HG03025 (cell line): Measurements from ENCODE around the gene UPK1A.

ENCODE experiments used
- ATAC-seq: cut with Tn5 transposase; IDR thresholded peaks from one replicate; pipeline ENCODE4 v1.9.1; 2021; ENCODE audit warnings: mild to moderate bottlenecking, moderate library complexity; ENCODE audit not compliant: unreplicated experiment, low FRiP score

The UPK1A gene

DNA sequence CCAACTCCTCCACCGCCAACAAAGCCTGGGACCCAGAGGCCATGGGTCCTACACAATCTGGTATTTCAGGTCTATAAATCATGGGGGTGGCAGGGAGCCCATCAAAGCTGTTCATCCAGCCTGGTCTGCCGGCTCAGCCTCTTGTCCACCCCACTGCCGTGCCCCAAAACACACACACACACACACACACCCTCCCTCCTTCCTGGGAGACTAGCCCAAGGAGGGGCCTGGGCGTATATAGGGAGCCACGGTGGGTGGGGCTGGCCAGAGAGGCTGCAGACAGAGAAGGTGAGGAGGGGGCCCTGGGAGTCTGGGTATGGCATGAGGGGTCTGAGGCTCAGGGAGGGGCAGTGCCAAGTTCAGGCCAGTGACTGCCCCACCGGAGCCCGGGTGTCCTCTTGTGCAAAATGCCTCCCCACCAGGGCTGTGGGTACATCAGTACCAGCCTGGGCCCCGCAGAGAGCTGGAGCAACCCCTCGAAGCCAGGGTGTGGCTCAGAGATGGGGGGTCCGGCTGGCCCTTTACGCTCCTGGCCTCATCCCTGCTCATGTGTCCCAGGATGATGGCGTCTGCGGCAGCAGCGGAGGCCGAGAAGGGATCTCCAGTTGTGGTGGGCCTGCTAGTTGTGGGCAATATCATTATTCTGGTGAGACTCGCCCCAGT is at the start of gene UPK1A:
Gene UPK1A (plus strand): TSS at position 267 of the 663 bp plus-strand sequence. CDS start 296 bp downstream, at position 563.
- ATAC-seq = no peak

GRCh38 chr19:35618857-35619256 is 47.5 kb upstream of the UPK1A start:
- no peak for ATAC-seq

DNA sequence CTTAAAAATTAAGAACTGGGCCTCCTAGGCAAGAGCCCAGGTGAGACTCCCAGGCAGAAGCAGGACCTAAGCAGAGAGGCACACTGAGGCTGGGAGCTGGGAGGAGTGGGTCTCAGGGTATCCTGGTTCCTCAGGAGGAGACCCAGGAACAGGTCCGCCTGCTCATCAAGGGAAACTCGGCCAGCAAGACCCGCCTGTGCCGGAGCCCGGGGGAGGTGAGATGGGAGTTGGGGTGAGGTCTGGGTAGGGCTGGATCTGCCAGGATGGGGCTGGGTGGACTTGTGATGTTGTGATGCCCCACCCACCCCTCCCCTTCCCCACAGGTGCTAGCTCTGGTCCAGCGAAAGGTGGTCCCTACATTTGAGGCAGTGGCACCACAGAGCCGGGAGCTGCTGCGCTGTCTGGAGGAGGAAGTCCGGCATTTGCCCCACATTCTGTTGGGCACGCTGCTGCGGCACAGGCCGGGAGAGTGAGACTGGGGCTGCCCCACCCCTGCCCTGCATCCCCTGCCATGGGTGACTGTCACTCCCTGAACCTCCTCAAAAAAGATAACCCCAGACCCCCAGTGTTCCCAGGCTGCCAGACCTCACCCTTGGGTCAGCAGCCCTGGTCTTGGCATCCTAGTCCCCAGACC is 46.9 kb upstream of the UPK1A start:
- no peak for ATAC-seq

- no peak for ATAC-seq
Observed at GRCh38 chr19:35620001-35620400, 46.3 kb upstream of the UPK1A start.

- no peak for ATAC-seq
Observed at GRCh38 chr19:35621708-35622107, 44.6 kb upstream of the UPK1A start.

- no peak for ATAC-seq
Observed at GRCh38 chr19:35622750-35623149, 43.6 kb upstream of the UPK1A start.

- ATAC-seq = no peak
Observed at GRCh38 chr19:35623327-35624010, 42.8 kb upstream of the UPK1A start.

DNA sequence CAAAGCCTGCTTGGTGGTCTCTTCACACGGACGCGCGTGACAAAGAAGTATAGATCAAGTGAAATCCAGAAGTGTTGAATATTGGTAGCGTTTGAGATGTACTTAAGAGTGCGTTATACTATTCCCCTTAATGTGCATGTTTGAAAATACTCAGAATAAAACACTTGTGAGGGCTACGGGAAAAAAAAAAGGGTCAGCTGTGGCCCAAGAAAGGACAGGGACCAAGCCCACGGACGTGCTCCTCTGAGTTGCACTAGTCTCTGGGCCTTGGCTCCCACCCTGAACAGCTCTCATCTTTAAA is 38.1 kb upstream of the UPK1A start:
- ATAC-seq = no peak

DNA sequence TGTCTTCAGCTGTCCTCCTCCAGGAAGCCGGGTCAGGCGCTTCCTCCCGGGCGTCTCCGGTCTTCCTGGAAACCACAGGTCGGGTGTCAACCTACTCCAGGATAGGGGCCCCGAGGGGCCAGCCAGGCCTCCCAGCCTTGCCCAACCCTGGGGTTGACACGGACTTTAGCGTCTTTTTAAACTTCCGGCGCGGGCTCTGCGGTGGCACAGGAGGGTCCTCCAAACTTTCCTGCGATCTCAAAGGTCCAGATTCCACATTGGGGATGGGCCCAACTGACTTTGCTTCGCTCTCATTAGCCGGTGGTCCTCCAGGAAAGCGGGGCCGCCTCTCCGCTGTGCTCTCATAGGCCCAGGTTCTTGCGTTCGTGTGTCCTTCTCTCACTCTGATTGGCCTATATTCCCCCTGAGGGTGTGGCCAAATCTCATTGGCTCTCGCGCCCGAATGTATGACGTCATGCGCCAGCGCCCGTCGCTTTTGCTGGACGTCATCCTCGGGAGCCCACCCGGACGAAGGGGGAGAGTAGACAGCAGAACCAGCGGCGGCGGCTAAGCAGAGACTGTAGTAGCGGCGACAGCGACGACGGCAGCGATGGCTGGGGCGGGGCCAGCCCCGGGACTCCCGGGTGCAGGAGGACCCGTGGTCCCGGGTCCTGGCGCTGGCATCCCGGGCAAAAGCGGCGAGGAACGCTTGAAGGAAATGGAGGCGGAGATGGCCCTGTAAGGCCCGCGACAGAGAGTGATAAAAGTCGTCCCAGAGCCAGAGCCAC is 37.6 kb upstream of the UPK1A start, which contains the start of gene RBM42:
Gene RBM42 (plus strand): TSS at position 472 of the 767 bp plus-strand sequence. CDS start 118 bp downstream, at position 590.
- peak; percentile 91 for ATAC-seq

DNA sequence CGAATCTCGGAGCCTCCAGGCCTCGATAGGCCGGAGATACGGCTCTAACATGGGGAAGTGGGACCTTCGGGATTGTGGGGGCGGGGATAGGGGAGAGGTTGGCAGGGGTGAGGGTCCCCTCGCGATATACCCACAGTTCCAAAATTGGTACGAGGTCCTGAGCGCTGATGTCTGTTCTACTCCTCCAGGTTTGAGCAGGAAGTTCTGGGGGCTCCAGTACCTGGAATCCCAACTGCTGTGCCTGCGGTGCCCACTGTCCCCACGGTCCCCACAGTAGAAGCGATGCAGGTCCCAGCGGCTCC is 37.0 kb upstream of the UPK1A start:
- ATAC-seq = no peak

- no peak for ATAC-seq
Observed at GRCh38 chr19:35633727-35634440, 32.4 kb upstream of the UPK1A start.

GRCh38 chr19:35636651-35637050 is 29.7 kb upstream of the UPK1A start:
- no peak for ATAC-seq

DNA sequence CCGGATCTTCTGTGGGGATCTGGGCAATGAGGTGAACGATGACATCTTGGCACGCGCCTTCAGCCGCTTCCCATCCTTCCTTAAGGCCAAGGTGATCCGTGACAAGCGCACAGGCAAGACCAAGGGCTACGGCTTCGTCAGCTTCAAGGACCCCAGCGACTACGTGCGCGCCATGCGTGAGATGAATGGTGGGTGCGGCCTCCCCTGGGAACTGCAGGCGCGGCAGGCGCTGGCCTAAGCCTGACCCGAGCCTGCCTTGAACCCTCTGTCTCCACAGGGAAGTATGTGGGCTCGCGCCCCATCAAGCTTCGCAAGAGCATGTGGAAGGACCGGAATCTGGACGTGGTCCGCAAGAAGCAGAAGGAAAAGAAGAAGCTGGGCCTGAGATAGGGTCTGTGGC is 29.2 kb upstream of the UPK1A start:
- no peak for ATAC-seq

DNA sequence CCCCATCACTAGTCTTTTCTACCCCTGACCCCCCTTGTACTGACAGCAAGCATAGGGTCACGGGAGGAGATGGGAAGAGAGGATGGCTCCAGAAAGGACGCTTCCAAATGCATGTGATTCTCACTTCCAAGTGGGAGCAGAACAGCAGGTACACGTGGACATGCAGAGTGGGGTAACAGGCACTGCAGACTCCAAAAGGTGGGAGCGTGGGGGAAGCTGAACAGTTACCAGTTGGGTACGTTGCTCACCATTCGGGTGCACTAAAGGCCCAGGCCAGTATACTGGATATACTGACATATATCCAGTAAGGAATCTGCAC is 27.0 kb upstream of the UPK1A start:
- ATAC-seq = no peak

DNA sequence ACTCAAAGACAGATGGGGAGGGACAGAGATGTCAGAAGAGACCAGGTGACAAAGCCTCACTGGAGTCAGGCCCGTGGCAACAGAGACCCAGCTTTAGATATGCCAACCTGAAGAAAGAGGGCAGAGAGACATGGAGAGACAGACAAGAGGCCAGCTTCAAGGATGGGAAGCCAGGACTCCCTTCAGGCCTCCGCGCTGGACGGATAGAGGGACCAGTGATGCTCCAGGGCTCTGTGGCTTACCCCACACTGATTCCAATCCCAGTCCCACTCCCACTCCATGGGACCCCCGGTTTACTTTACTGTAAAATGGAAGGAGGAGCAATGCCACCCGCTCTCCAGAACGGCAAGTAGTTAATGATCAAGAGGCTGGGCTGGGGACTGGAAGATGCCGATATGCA is 26.5 kb upstream of the UPK1A start:
- no peak for ATAC-seq

DNA sequence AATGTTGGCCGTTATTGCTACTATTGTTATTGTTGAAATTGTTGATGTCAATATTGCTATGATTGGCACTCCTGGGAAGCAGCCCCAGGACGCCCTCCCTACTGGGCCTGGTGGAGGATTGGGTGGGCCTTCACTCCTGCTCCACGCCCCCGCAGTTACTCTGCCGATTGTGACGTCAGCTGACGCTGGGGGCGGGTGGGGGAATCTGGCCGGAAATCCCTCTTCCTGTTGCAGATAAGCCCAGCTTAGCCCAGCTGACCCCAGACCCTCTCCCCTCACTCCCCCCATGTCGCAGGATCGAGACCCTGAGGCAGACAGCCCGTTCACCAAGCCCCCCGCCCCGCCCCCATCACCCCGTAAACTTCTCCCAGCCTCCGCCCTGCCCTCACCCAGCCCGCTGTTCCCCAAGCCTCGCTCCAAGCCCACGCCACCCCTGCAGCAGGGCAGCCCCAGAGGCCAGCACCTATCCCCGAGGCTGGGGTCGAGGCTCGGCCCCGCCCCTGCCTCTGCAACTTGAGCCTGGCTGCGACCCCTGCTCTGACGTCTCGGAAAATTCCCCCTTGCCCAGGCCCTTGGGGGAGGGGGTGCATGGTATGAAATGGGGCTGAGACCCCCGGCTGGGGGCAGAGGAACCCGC is 24.7 kb upstream of the UPK1A start, which contains the start of gene ETV2:
Gene ETV2 (plus strand): TSS at position 231 of the 637 bp plus-strand sequence. CDS start 716 bp downstream, outside the sequence.
- no peak for ATAC-seq

GRCh38 chr19:35642312-35642711 is 24.0 kb upstream of the UPK1A start:
- no peak for ATAC-seq

GRCh38 chr19:35642798-35643254 is 23.5 kb upstream of the UPK1A start:
- ATAC-seq = no peak

DNA sequence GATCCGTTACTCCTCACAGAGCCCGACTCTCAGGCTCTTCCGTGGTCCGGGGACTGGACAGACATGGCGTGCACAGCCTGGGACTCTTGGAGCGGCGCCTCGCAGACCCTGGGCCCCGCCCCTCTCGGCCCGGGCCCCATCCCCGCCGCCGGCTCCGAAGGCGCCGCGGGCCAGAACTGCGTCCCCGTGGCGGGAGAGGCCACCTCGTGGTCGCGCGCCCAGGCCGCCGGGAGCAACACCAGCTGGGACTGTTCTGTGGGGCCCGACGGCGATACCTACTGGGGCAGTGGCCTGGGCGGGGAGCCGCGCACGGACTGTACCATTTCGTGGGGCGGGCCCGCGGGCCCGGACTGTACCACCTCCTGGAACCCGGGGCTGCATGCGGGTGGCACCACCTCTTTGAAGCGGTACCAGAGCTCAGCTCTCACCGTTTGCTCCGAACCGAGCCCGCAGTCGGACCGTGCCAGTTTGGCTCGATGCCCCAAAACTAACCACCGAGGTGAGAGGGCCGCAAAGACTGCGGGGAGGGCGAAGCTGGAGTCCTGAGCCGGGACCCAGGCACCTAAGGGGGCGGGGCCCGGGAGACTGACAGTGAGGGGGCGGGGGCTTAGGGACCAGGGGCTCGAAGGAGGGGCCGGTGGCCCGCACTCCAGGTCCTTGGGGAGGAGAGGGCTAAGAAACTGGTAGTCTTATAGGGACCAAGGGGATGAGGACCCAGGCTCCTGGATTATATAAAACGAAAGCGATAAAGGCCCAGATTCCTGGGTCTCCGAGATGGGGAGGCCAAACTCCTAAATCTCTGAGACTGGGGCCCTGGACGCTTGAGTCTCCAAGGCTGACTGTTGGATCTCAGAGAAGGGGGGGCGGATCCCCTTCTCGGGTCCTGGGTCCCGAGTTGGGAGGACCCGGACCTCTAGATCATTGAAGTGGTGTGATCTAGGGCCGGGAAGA is 22.8 kb upstream of the UPK1A start:
- ATAC-seq = no peak
